Measurements from ENCODE around the gene CDH4. TPM values are rescaled to one million over a fixed set of nuclear protein-coding genes. Genes with fewer than 3 reads are reported as not detected.

CDH4 gene
- total RNA-seq, 1 donor from 2014 or later = 12.1 TPM

DNA sequence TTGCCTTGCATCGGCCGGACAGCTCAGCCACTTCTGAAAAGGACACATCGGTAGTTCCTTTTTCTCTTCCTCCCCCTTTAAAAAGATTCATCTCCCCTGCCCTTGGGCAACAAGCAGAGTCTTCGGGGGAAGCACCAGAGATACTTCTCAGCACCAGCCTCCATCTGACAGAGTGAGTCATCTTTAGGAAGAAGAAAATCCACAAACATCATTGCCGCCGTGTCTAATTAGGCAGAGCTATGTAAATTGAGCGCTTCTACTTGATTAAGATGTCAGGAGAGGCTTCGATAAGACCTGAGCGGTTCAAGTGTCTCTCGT is 627.2 kb downstream of the CDH4 start:
- FAIRE-seq (no peak), DNase-seq (ENCODE audit: low read depth) (no peak)
- no peaks in the 10 kb centered on the region for H3K36me3 ChIP-seq (ENCODE audit: control insufficient read depth, insufficient read depth, low read length)
- no peaks in the 10 kb centered on the region for H3K27me3 ChIP-seq (ENCODE audit: control insufficient read depth, insufficient read depth, low read length)
- TF ChIP-seq, protein P1, sequence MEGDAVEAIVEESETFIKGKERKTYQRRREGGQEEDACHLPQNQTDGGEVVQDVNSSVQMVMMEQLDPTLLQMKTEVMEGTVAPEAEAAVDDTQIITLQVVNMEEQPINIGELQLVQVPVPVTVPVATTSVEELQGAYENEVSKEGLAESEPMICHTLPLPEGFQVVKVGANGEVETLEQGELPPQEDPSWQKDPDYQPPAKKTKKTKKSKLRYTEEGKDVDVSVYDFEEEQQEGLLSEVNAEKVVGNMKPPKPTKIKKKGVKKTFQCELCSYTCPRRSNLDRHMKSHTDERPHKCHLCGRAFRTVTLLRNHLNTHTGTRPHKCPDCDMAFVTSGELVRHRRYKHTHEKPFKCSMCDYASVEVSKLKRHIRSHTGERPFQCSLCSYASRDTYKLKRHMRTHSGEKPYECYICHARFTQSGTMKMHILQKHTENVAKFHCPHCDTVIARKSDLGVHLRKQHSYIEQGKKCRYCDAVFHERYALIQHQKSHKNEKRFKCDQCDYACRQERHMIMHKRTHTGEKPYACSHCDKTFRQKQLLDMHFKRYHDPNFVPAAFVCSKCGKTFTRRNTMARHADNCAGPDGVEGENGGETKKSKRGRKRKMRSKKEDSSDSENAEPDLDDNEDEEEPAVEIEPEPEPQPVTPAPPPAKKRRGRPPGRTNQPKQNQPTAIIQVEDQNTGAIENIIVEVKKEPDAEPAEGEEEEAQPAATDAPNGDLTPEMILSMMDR (IDR thresholded peaks at IDR 0.05; ENCODE audit: insufficient read depth, low read length, severe bottlenecking) = no peak
- no peak overlapping the region for H3K4me3 ChIP-seq (ENCODE audit: low read depth, low read length)

- Histone ChIP-seq H3K36me3 (ENCODE audit: control insufficient read depth, insufficient read depth, low read length) (no peaks in the 10 kb centered on the region), H3K4me3 (ENCODE audit: low read depth, low read length) (no peak overlapping the region), H3K27me3 (ENCODE audit: control insufficient read depth, insufficient read depth, low read length) (no peaks in the 10 kb centered on the region)
- DNase-seq (ENCODE audit: low read depth) (no peak), FAIRE-seq (no peak)
- TF ChIP-seq, protein P1 (IDR thresholded peaks at IDR 0.05; ENCODE audit: insufficient read depth, low read length, severe bottlenecking) = no peak
Observed at GRCh38 chr20:61879694-61880093, 627.6 kb downstream of the CDH4 start.

DNA sequence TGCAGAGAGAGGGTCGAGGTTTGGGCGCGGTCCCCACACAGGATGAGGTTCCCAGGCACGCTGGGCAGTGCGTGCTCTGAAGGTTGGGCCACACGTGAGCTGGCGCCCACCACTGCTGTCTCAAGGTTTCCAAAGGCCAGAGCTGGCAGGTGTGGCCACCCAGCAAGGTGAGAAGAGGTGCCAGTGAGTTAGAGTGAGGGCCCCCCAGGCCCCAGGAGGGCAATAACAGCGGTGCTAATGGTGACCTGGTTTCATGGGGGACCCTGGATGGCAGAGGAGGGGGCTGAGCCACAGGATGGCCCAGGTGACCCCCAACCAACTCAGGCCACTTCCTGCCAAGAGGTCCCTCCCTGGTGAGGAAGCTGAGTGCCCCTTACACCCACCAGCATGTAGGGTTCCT is 628.6 kb downstream of the CDH4 start:
- Histone ChIP-seq H3K4me3 (ENCODE audit: low read depth, low read length) (no peak overlapping the region), H3K27me3 (ENCODE audit: control insufficient read depth, insufficient read depth, low read length) (no peaks in the 10 kb centered on the region), H3K36me3 (ENCODE audit: control insufficient read depth, insufficient read depth, low read length) (no peaks in the 10 kb centered on the region)
- DNase-seq (ENCODE audit: low read depth) (no peak), FAIRE-seq (no peak)
- TF ChIP-seq, protein P1 (IDR thresholded peaks at IDR 0.05; ENCODE audit: insufficient read depth, low read length, severe bottlenecking) = no peak

DNA sequence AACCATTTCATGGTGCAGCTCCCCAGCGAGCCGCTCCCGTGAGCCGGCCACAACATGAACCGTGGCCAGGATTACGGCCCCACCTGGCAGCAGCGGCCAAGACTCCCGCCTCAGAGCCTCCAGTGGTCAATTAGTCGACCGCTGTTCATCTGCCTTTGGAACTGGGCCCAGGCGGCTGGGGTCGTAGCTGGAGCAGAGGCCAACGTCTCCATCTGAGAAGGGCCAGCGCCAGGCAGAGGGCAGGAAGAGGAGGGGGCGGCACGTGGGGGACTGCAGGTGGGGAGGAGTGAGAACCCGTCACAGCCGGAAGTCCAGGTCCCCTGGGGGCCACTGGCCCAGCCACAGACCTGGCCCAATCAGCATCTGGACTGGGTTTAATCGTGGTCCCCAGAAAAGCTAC is 629.4 kb downstream of the CDH4 start:
- no peaks in the 10 kb centered on the region for H3K36me3 ChIP-seq (ENCODE audit: control insufficient read depth, insufficient read depth, low read length)
- FAIRE-seq = no peak
- TF ChIP-seq, protein P1 (IDR thresholded peaks at IDR 0.05; ENCODE audit: insufficient read depth, low read length, severe bottlenecking) = no peak
- DNase-seq (ENCODE audit: low read depth) = no peak
- H3K4me3 ChIP-seq (ENCODE audit: low read depth, low read length) = no peak overlapping the region
- no peaks in the 10 kb centered on the region for H3K27me3 ChIP-seq (ENCODE audit: control insufficient read depth, insufficient read depth, low read length)

DNA sequence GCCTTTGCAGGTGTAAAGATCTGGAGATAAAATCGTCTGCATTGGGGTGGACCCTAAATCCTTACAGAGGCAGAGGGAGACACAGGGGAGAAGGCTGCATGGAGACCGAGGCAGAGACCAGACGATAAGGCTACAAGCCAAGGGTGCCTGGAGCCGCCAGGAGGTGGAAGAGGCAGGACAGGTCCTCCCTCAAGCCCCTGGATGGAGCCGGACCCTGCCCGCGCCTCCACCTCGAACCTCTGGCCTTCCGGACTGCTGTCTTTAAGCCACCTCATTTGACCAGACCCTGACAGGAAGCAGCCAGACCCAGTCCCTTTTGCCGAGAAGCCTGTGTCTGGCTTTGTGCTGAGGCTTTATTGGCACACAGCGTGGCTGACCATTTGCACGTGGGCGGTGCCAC is 629.8 kb downstream of the CDH4 start:
- no peak for FAIRE-seq
- TF ChIP-seq, protein P1 (IDR thresholded peaks at IDR 0.05; ENCODE audit: insufficient read depth, low read length, severe bottlenecking) = no peak
- Histone ChIP-seq H3K4me3 (ENCODE audit: low read depth, low read length) (no peak overlapping the region), H3K36me3 (ENCODE audit: control insufficient read depth, insufficient read depth, low read length) (no peaks in the 10 kb centered on the region), H3K27me3 (ENCODE audit: control insufficient read depth, insufficient read depth, low read length) (no peaks in the 10 kb centered on the region)
- DNase-seq (ENCODE audit: low read depth) = no peak

GRCh38 chr20:61882716-61883615 is 630.9 kb downstream of the CDH4 start:
- no peak overlapping the region for H3K4me3 ChIP-seq (ENCODE audit: low read depth, low read length)
- H3K27me3 ChIP-seq (ENCODE audit: control insufficient read depth, insufficient read depth, low read length) = no peaks in the 10 kb centered on the region
- DNase-seq (ENCODE audit: low read depth) (no peak), FAIRE-seq (no peak)
- TF ChIP-seq, protein P1 (IDR thresholded peaks at IDR 0.05; ENCODE audit: insufficient read depth, low read length, severe bottlenecking) = no peak
- H3K36me3 ChIP-seq (ENCODE audit: control insufficient read depth, insufficient read depth, low read length) = no peaks in the 10 kb centered on the region
